Tibial nerve (tissue), 4 donors: ENCODE results near the gene PRRG2. TPM values are rescaled to one million over a fixed set of nuclear protein-coding genes. Genes with fewer than 3 reads are reported as not detected.

Source experiments
- DNase-seq, 2 donors: peaks; one replicate each; pipeline ENCODE4 v3.0.0-alpha.2; 2019; ENCODE audit warnings: low spot score in 2 of 2
- H3K27ac ChIP-seq, 4 donors: fragments of 200-600 bp; sonication (generic) in 3 of 4; one replicate each; pipeline ENCODE4 v1.5.1; 2017 to 2019; ENCODE audit warnings: mild to moderate bottlenecking in 1 of 4
- H3K27me3 ChIP-seq, 2 donors: fragments of 200-600 bp; sonication (generic) in 1 of 2; one replicate each; pipeline versions ENCODE4 v1.5.1 to v1.6.0; 2017 to 2019
- H3K36me3 ChIP-seq, 3 donors: fragments of 200-600 bp; sonication (generic); one replicate each; pipeline ENCODE4 v1.5.1; 2018 to 2019
- H3K4me1 ChIP-seq, 4 donors: fragments of 200-600 bp; sonication (generic) in 3 of 4; one replicate each; pipeline ENCODE4 v1.5.1; 2017 to 2019
- H3K4me3 ChIP-seq, 4 donors: fragments of 200-600 bp; sonication (generic) in 3 of 4; one replicate each; pipeline ENCODE4 v1.5.1; 2017 to 2019; ENCODE audit warnings: mild to moderate bottlenecking in 1 of 4, moderate library complexity in 1 of 4
- H3K9me3 ChIP-seq, 4 donors: fragments of 200-600 bp; sonication (generic) in 3 of 4; one replicate each; pipeline ENCODE4 v1.5.1; 2017 to 2019
- EP300 ChIP-seq, 2 donors: sonication (generic); formaldehyde crosslinking; IDR thresholded peaks; one replicate each; pipeline ENCODE4 v1.6.1; 2017; ENCODE audit warnings: antibody characterized with exemption in 2 of 2, mild to moderate bottlenecking in 1 of 2
- POLR2A ChIP-seq, 2 donors: fragments of 450-650 bp; IDR thresholded peaks; one replicate each; pipeline ENCODE4 v1.6.1; 2017; ENCODE audit warnings: antibody characterized with exemption in 2 of 2, mild to moderate bottlenecking in 2 of 2, moderate library complexity in 2 of 2
- WGBS, 2 donors: methylation state at CpG; one replicate each; pipeline ENCODE4 v1.1.5; 2018; 5-methylcytosine and 5-hydroxymethylcytosine counted together
- total RNA-seq, 4 donors: library from RNA; depleted of rRNA; stranded (reverse); fragments of >200 nt; gene quantifications; one replicate each; pipeline ENCODE4 v1.1.0, GENCODE V29; 2016
- TF ChIP-seq, protein P1 (sequence below), 5 experiments: fragments of 200-600 bp in 3 of 5; fragments of 450-650 bp in 2 of 5; sonication (generic) in 3 of 5; IDR thresholded peaks; one replicate each; pipeline ENCODE4 v1.5.1; 2016 to 2019; ENCODE audit warnings: antibody characterized with exemption in 5 of 5, mild to moderate bottlenecking in 3 of 5, moderate library complexity in 2 of 5

Gene PRRG2
- total RNA-seq, 4 donors from 2014 or later: 0.42 to 0.78 (median 0.44) TPM; not detected in 1

DNA sequence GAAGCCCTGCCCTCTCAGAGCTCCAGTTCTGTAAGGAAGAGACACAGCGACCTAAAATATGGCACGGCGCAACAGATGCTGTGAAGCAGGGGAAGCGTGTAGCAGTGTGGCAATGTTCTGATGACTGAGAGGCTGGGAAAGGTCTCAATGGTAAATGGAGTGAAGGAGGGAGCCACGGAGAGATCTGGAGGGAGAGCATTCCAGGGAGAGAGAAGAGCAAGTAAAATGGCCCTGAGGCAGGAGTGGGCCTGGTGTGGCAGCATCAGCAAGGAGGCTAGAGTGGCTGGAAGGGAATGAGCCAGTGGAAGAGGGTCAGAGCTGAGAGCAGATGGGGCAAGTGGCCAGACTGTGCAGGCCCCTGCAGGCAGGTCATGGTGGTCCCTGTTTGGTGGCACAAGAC lies 37.0 kb upstream of the PRRG2 start:
- Histone ChIP-seq H3K27me3 (no peaks in the 10 kb centered on the region), H3K4me1 (peaks cover 0 to 15% (median 8%) of the 10 kb centered on the region in 4 donors), H3K4me3 (no peak overlapping the region), H3K36me3 (peaks cover 0 to 30% (median 0%) of the 10 kb centered on the region in 3 donors), H3K9me3 (no peaks in the 10 kb centered on the region), H3K27ac (no peak overlapping the region)
- whole genome bisulfite sequencing, 2 donors: 75 to 85% methylated on average over 5 of the region's 5 CpGs
- DNase-seq: no peak
- TF ChIP-seq, protein P1, sequence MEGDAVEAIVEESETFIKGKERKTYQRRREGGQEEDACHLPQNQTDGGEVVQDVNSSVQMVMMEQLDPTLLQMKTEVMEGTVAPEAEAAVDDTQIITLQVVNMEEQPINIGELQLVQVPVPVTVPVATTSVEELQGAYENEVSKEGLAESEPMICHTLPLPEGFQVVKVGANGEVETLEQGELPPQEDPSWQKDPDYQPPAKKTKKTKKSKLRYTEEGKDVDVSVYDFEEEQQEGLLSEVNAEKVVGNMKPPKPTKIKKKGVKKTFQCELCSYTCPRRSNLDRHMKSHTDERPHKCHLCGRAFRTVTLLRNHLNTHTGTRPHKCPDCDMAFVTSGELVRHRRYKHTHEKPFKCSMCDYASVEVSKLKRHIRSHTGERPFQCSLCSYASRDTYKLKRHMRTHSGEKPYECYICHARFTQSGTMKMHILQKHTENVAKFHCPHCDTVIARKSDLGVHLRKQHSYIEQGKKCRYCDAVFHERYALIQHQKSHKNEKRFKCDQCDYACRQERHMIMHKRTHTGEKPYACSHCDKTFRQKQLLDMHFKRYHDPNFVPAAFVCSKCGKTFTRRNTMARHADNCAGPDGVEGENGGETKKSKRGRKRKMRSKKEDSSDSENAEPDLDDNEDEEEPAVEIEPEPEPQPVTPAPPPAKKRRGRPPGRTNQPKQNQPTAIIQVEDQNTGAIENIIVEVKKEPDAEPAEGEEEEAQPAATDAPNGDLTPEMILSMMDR (IDR thresholded peaks at IDR 0.05): no peak
- no peak for TF ChIP-seq POLR2A (IDR thresholded peaks at IDR 0.05)
- TF ChIP-seq EP300 (IDR thresholded peaks at IDR 0.05): no peak

DNA sequence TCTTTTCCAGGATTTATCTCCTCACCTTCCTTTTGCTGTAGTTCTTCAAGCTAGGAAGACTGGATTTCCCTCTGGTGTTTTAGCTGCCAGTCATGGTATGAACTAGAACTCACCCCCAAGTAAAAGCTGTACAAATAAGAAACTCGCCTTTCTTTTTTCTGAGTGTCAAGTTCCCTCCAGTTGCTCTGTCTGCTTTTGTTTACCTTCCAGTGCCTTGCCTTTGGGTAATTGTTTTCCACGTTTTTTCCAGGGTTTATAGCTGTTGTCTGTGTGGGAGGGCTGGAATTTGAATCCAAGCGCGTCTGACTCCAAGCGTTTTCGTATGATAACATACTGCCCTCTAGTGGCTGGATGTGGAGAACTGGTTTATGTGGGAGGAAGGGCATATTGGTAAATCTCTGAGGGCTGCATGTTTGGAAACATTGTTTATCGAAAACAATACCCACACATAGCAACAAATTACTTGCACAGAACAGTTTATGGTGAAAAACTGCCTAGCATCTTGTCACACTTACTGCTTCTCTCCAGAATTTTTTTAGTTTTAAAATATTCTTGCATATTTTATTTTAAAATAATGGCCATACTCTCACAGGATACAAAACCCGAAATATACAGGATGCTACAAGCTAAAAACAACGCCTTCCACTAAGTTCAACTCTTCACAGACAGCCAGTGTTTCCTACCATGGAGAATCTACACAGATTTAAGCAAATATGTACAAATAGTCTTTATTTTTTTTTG lies 34.1 kb upstream of the PRRG2 start:
- peak; percentile 52 to 97 for DNase-seq
- Histone ChIP-seq H3K4me1 (peaks cover 0 to 15% (median 8%) of the 10 kb centered on the region in 4 donors), H3K4me3 (no peak overlapping the region), H3K36me3 (peaks cover 0 to 14% (median 0%) of the 10 kb centered on the region in 3 donors), H3K27ac (peak overlapping the region in 2 of 4 donors; percentile 61 to 75), H3K27me3 (no peaks in the 10 kb centered on the region), H3K9me3 (no peaks in the 10 kb centered on the region)
- 7% methylated on average over 9 of the region's 9 CpGs for WGBS, 2 donors
- TF ChIP-seq POLR2A (IDR thresholded peaks at IDR 0.05) (no peak), EP300 (IDR thresholded peaks at IDR 0.05) (peak in 1 of 2 donors; percentile 51)
- TF ChIP-seq, protein P1 (IDR thresholded peaks at IDR 0.05): peak; percentile 76 to 92 (median 82)

DNA sequence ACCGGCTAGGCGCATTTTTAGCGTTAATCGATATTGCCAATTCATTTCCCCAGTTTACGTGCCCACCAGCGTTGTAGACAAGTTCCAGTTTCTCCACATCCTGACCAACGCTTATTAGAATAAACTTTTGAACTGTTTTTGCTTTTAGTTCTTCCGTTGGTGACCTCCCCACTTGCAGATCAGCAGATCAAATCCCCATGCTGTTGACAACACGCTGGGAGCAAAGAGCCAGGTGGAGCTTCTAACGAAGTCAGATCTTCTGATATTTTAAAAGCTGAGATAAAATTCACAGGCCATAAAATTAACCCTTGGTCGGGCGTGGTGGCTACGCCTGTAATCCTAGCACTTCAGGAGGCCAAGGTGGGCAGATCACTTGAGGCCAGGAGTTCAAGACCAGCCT lies 32.1 kb upstream of the PRRG2 start:
- no peaks in the 10 kb centered on the region for H3K9me3 ChIP-seq
- TF ChIP-seq POLR2A (IDR thresholded peaks at IDR 0.05) (no peak), EP300 (IDR thresholded peaks at IDR 0.05) (no peak)
- TF ChIP-seq, protein P1 (IDR thresholded peaks at IDR 0.05): no peak
- H3K36me3 ChIP-seq: peaks cover 0 to 3% (median 0%) of the 10 kb centered on the region in 3 donors
- no peak for DNase-seq
- WGBS, 2 donors: 75 to 79% methylated on average over 13 of the region's 13 CpGs
- no peaks in the 10 kb centered on the region for H3K27me3 ChIP-seq
- no peak overlapping the region for H3K27ac ChIP-seq
- H3K4me1 ChIP-seq: peaks cover 0 to 22% (median 11%) of the 10 kb centered on the region in 4 donors
- H3K4me3 ChIP-seq: no peak overlapping the region

DNA sequence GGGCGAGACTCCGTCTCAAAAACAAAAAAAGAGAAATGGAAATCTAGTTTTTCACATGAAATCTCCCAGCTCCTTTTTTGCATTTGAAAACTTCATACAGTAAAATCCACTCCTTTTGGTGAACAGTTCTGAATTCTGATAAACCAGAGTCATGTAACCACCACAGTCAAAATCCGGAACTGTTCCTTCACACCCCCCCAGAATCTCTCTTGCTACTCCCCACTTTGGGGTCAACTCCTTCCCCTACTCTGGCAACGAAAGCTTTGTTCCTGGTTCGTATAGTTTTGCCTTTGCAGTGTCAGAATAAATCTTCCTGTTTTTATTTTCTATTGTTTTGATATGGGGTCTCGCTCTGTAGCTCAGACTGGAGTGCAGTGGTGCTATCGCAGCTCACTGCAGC lies 29.6 kb upstream of the PRRG2 start:
- WGBS, 2 donors: 75 to 79% methylated on average over 7 of the region's 7 CpGs
- TF ChIP-seq EP300 (IDR thresholded peaks at IDR 0.05): no peak
- TF ChIP-seq POLR2A (IDR thresholded peaks at IDR 0.05): no peak
- TF ChIP-seq, protein P1 (IDR thresholded peaks at IDR 0.05): no peak
- no peak for DNase-seq

DNA sequence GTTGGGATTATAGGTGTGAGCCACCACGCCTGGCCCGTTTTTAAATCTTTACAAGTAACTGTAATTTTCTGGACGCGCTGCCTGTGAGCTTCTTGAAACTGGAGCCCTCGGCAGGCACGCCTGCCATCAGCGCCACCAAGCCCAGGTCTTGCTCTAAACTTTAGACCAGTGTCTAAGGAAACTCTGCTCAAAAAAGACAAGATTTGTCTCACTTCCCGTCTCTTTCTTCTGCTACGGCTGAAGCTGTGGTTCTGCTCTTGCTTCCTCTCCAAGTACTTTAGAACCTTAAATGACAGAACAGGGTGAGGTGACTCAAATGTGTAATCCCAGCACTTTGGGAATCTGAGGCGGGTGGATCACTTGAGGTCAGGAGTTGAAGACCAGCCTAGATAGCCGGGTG lies 28.4 kb upstream of the PRRG2 start:
- 86 to 91% methylated on average over 10 to 11 of the region's 11 CpGs for WGBS, 2 donors
- H3K4me3 ChIP-seq: no peak overlapping the region

More for the DNA sequence above, 29.6 kb upstream of the PRRG2 start:
- H3K36me3 ChIP-seq: peaks cover 0 to 25% (median 4%) of the 10 kb centered on the region in 3 donors
- peaks cover 0 to 32% (median 12%) of the 10 kb centered on the region in 4 donors for H3K4me1 ChIP-seq
- H3K4me3 ChIP-seq: no peak overlapping the region
- H3K27ac ChIP-seq: no peak overlapping the region
- H3K9me3 ChIP-seq: no peaks in the 10 kb centered on the region
- H3K27me3 ChIP-seq: no peaks in the 10 kb centered on the region

More for the DNA sequence above, 28.4 kb upstream of the PRRG2 start:
- DNase-seq: no peak
- Histone ChIP-seq H3K9me3 (no peaks in the 10 kb centered on the region), H3K27me3 (no peaks in the 10 kb centered on the region), H3K4me1 (peaks cover 0 to 23% (median 6%) of the 10 kb centered on the region in 4 donors), H3K36me3 (peaks cover 0 to 37% (median 12%) of the 10 kb centered on the region in 3 donors), H3K27ac (peak overlapping the region in 1 of 4 donors; percentile 52)
- TF ChIP-seq POLR2A (IDR thresholded peaks at IDR 0.05) (no peak), EP300 (IDR thresholded peaks at IDR 0.05) (no peak)
- TF ChIP-seq, protein P1 (IDR thresholded peaks at IDR 0.05): no peak
